ENCODE data around the gene FOXJ3. TPM values are rescaled to one million over a fixed set of nuclear protein-coding genes. Genes with fewer than 3 reads are reported as not detected.

FOXJ3 gene
- polyA plus RNA-seq, 1 of the 3 experiments (the other 2 are of a cell fraction) = 16.0 TPM

DNA sequence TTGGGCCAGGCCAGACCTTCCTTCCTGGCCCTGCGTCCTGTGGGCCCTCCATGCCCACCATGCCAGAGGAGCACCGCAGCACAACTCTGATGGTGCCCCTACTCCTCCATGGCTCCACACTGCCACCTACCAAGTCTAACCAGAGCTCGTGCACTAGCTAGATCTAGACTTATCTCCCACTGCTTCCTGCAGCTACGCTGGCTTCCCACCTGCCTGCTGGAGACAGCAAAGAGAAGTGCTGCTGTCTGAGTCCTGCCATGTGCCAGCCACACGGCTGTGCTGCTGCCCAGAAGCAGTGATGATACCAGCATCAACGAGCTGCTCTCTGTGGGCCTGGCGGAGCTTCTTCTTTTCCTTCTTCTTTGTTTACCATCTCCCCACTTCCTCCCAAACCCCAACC is 177.4 kb downstream of the FOXJ3 start (continued):
- no peak for TF ChIP-seq MEF2A (IDR thresholded peaks at IDR 0.05; ENCODE audit: borderline replicate concordance, low read depth)
- TF ChIP-seq GABPA (IDR thresholded peaks at IDR 0.05; ENCODE audit: low read depth) = no peak

DNA sequence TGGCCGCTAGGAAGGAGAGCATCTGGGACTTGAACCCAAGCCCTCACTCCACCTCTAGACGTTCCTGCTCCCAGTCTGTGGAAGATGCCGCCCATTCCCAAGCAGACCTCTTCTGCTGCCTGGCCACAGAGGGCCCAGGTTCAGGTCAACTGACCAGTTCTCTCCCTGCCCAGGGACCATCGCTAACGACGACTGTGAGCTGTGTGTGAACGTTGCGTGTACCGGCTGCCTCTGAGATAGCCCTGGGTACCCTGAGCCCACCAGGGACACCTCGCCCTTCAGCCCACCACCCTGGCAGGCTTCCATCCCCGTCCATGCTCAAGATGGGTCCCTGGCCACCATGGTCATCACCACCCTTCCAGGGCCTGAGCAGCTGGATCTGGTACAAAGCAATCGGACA is 179.7 kb downstream of the FOXJ3 start:
- no peaks in the 10 kb centered on the region for H3K79me2 ChIP-seq (ENCODE audit: insufficient read depth)
- no peaks in the 10 kb centered on the region for H4K20me1 ChIP-seq (ENCODE audit: insufficient read depth)
- TF ChIP-seq SIN3A (IDR thresholded peaks at IDR 0.05; ENCODE audit: borderline replicate concordance, low read depth, low read length) (no peak), RXRA (IDR thresholded peaks at IDR 0.05; ENCODE audit: borderline replicate concordance, low read depth) (no peak), GATA2 (CRISPR knock-in tag; IDR thresholded peaks at IDR 0.05) (no peak), TEAD4 (IDR thresholded peaks at IDR 0.05; ENCODE audit: borderline replicate concordance, insufficient read depth) (no peak), EP300 (IDR thresholded peaks at IDR 0.05; ENCODE audit: borderline replicate concordance in 1 of 2, low read depth in 1 of 2, low read length in 1 of 2) (no peak), TAF1 (IDR thresholded peaks at IDR 0.05; ENCODE audit: borderline replicate concordance, low read depth, low read length) (no peak), RCOR1 (IDR thresholded peaks at IDR 0.05; ENCODE audit: low read length) (no peak), POLR2AphosphoS5 (IDR thresholded peaks at IDR 0.05; ENCODE audit: low read depth, low read length) (no peak), FOXJ3 (CRISPR knock-in tag; IDR thresholded peaks at IDR 0.05) (no peak), GABPA (IDR thresholded peaks at IDR 0.05; ENCODE audit: low read depth) (no peak), SMC3 (IDR thresholded peaks at IDR 0.05; ENCODE audit: low read depth, low read length) (no peak), ELF1 (IDR thresholded peaks at IDR 0.05) (no peak), MXI1 (IDR thresholded peaks at IDR 0.05; ENCODE audit: low read depth, low read length) (no peak)
- TF ChIP-seq, protein P1, sequence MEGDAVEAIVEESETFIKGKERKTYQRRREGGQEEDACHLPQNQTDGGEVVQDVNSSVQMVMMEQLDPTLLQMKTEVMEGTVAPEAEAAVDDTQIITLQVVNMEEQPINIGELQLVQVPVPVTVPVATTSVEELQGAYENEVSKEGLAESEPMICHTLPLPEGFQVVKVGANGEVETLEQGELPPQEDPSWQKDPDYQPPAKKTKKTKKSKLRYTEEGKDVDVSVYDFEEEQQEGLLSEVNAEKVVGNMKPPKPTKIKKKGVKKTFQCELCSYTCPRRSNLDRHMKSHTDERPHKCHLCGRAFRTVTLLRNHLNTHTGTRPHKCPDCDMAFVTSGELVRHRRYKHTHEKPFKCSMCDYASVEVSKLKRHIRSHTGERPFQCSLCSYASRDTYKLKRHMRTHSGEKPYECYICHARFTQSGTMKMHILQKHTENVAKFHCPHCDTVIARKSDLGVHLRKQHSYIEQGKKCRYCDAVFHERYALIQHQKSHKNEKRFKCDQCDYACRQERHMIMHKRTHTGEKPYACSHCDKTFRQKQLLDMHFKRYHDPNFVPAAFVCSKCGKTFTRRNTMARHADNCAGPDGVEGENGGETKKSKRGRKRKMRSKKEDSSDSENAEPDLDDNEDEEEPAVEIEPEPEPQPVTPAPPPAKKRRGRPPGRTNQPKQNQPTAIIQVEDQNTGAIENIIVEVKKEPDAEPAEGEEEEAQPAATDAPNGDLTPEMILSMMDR (IDR thresholded peaks at IDR 0.05) = no peak
- TF ChIP-seq, protein P2, sequence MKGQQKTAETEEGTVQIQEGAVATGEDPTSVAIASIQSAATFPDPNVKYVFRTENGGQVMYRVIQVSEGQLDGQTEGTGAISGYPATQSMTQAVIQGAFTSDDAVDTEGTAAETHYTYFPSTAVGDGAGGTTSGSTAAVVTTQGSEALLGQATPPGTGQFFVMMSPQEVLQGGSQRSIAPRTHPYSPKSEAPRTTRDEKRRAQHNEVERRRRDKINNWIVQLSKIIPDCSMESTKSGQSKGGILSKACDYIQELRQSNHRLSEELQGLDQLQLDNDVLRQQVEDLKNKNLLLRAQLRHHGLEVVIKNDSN (IDR thresholded peaks at IDR 0.05; ENCODE audit: borderline replicate concordance, low read depth) = no peak
- TF ChIP-seq, protein P3, sequence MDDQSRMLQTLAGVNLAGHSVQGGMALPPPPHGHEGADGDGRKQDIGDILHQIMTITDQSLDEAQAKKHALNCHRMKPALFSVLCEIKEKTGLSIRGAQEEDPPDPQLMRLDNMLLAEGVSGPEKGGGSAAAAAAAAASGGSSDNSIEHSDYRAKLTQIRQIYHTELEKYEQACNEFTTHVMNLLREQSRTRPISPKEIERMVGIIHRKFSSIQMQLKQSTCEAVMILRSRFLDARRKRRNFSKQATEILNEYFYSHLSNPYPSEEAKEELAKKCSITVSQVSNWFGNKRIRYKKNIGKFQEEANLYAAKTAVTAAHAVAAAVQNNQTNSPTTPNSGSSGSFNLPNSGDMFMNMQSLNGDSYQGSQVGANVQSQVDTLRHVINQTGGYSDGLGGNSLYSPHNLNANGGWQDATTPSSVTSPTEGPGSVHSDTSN (IDR thresholded peaks at IDR 0.05) = no peak
- TF ChIP-seq, protein P4, sequence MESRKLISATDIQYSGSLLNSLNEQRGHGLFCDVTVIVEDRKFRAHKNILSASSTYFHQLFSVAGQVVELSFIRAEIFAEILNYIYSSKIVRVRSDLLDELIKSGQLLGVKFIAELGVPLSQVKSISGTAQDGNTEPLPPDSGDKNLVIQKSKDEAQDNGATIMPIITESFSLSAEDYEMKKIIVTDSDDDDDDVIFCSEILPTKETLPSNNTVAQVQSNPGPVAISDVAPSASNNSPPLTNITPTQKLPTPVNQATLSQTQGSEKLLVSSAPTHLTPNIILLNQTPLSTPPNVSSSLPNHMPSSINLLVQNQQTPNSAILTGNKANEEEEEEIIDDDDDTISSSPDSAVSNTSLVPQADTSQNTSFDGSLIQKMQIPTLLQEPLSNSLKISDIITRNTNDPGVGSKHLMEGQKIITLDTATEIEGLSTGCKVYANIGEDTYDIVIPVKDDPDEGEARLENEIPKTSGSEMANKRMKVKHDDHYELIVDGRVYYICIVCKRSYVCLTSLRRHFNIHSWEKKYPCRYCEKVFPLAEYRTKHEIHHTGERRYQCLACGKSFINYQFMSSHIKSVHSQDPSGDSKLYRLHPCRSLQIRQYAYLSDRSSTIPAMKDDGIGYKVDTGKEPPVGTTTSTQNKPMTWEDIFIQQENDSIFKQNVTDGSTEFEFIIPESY (IDR thresholded peaks at IDR 0.05; ENCODE audit: borderline replicate concordance, low read depth) = no peak
- TF ChIP-seq, protein P5, sequence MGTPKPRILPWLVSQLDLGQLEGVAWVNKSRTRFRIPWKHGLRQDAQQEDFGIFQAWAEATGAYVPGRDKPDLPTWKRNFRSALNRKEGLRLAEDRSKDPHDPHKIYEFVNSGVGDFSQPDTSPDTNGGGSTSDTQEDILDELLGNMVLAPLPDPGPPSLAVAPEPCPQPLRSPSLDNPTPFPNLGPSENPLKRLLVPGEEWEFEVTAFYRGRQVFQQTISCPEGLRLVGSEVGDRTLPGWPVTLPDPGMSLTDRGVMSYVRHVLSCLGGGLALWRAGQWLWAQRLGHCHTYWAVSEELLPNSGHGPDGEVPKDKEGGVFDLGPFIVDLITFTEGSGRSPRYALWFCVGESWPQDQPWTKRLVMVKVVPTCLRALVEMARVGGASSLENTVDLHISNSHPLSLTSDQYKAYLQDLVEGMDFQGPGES (IDR thresholded peaks at IDR 0.05; ENCODE audit: low read depth, low read length) = no peak
- H3K4me2 ChIP-seq = no peak overlapping the region
- H3K9me2 ChIP-seq = no peaks in the 10 kb centered on the region
- H3K27ac ChIP-seq (ENCODE audit: low read depth in 2 of 2, low read length in 1 of 2) = no peak overlapping the region
- H3K4me1 ChIP-seq (ENCODE audit: control insufficient read depth in 1 of 2, insufficient read depth in 2 of 2, low read depth in 1 of 2, low read length in 1 of 2) = no peaks in the 10 kb centered on the region
- H3K9ac ChIP-seq = no peak overlapping the region
- DNase-seq = no peak
- ChIA-PET CTCF (interaction anchor here (1.3 to 3.9 kb wide), 3 partner anchors 8 to 20 kb away, joined by 3 to 27 read pairs (median 6); no protein-coding TSS in a partner anchor), POLR2A (no interaction called here)
- no peak overlapping the region for H3K4me3 ChIP-seq (ENCODE audit: low read depth in 2 of 2, low read length in 1 of 2)
- H3F3A ChIP-seq (replicated peaks; ENCODE audit: insufficient read depth) = no peaks in the 10 kb centered on the region
- H3K27me3 ChIP-seq (ENCODE audit: insufficient read depth) = peaks cover 5% of the 10 kb centered on the region; the same call in 1 of the 2 replicates
- 0 out of 2 replicates have a peak, but pooled peaks cover 4% of the 10 kb centered on the region for H3K9me3 ChIP-seq
- H2AFZ ChIP-seq (ENCODE audit: low read depth) = no peak overlapping the region
- WGBS (ENCODE audit: low lambda C conversion rate) = 56% methylated on average over 5 of the region's 12 CpGs
- no peaks in the 10 kb centered on the region for H3K36me3 ChIP-seq (replicated peaks in 1 of 2; ENCODE audit: control insufficient read depth in 1 of 2, insufficient read depth in 2 of 2, low read length in 1 of 2)
